GM23338 (cell line): ENCODE results near the gene SUN2. TPM values are rescaled to one million over a fixed set of nuclear protein-coding genes. Genes with fewer than 3 reads are reported as not detected.

Experiments used
- ATAC-seq: fragments of 200-7000 bp; cut with Tn5 transposase; 3 replicates; pipeline ENCODE4 v1.9.1; 2020
- DNase-seq: peaks from one replicate; pipeline ENCODE4 v3.0.0-alpha.2; 2015; ENCODE audit warnings: low spot score
- H2AFZ ChIP-seq: fragments of 200-600 bp; sonication (generic); 2 replicates; pipeline ENCODE4 v1.8.0; 2016; ENCODE audit warnings: antibody characterized with exemption, mild to moderate bottlenecking, moderate library complexity
- H3F3A ChIP-seq: fragments of 200-600 bp; sonication (generic); replicated peaks from 2 replicates; pipeline ENCODE4 v1.8.0; 2017; ENCODE audit warnings: antibody characterized with exemption, mixed run types, low read depth
- H3K27ac ChIP-seq: fragments of 200-600 bp; sonication (generic); 2 replicates; pipeline ENCODE4 v1.6.1; 2016; ENCODE audit warnings: low read depth
- H3K27me3 ChIP-seq: fragments of 200-600 bp; sonication (generic); 2 replicates; pipeline ENCODE4 v1.8.0; 2016; ENCODE audit warnings: mild to moderate bottlenecking, mixed run types, moderate library complexity; ENCODE audit not compliant: insufficient read depth
- H3K36me3 ChIP-seq: fragments of 200-600 bp; sonication (generic); 2 replicates; pipeline ENCODE4 v1.8.0; 2016; ENCODE audit warnings: mild to moderate bottlenecking; ENCODE audit not compliant: insufficient read depth
- H3K4me1 ChIP-seq: fragments of 200-600 bp; sonication (generic); 2 replicates; pipeline ENCODE4 v1.8.0; 2016; ENCODE audit warnings: mild to moderate bottlenecking, moderate library complexity; ENCODE audit not compliant: insufficient read depth
- H3K4me2 ChIP-seq: fragments of 200-600 bp; sonication (generic); 2 replicates; pipeline ENCODE4 v1.7.1; 2017; ENCODE audit warnings: mixed run types
- H3K4me3 ChIP-seq: fragments of 200-600 bp; sonication (generic); 2 replicates; pipeline ENCODE4 v1.6.1; 2016; ENCODE audit warnings: mixed run types
- H3K79me2 ChIP-seq: fragments of 200-600 bp; sonication (generic); replicated peaks from 2 replicates; pipeline ENCODE4 v1.8.0; 2017; ENCODE audit warnings: mild to moderate bottlenecking; ENCODE audit not compliant: insufficient read depth
- H3K9me2 ChIP-seq: fragments of 200-600 bp; sonication (generic); 2 replicates; pipeline ENCODE4 v1.8.0; 2017; ENCODE audit not compliant: insufficient read depth
- H4K20me1 ChIP-seq: fragments of 200-600 bp; sonication (generic); replicated peaks from 2 replicates; pipeline ENCODE4 v1.8.0; 2017; ENCODE audit warnings: mild to moderate bottlenecking; ENCODE audit not compliant: insufficient read depth
- H3K27ac Mint-ChIP-seq: 2 replicates; pipeline ENCODE4 v1.8.0; 2020; ENCODE audit warnings: inconsistent platforms, mild to moderate bottlenecking, moderate library complexity, mixed read lengths
- H3K27me3 Mint-ChIP-seq: 3 replicates; pipeline ENCODE4 v1.8.0; 2022; ENCODE audit warnings: low read depth, mild to moderate bottlenecking, moderate library complexity, mixed read lengths, inconsistent platforms; ENCODE audit not compliant: insufficient read depth, poor library complexity
- H3K36me3 Mint-ChIP-seq: 3 replicates; pipeline ENCODE4 v1.8.0; 2021; ENCODE audit warnings: low read depth, mild to moderate bottlenecking, inconsistent platforms, moderate library complexity, mixed read lengths
- H3K4me1 Mint-ChIP-seq: 3 replicates; pipeline ENCODE4 v1.8.0; 2020; ENCODE audit warnings: mild to moderate bottlenecking, inconsistent platforms, mixed read lengths
- H3K4me3 Mint-ChIP-seq: 3 replicates; pipeline ENCODE4 v1.8.0; 2021; ENCODE audit warnings: moderate library complexity, mild to moderate bottlenecking, inconsistent platforms, mixed read lengths
- H3K9me3 Mint-ChIP-seq: 3 replicates; pipeline ENCODE4 v1.8.0; 2020; ENCODE audit warnings: moderate library complexity, mild to moderate bottlenecking, inconsistent platforms, mixed read lengths
- CREB1 ChIP-seq: fragments of 250-450 bp; sonication (Bioruptor Pico); IDR thresholded peaks from 2 replicates; pipeline ENCODE4 v1.5.0; 2020; ENCODE audit warnings: low read depth, mild to moderate bottlenecking, moderate library complexity
- CTCF ChIP-seq, 2 experiments: fragments of 200-600 bp in 1 of 2; sonication (generic) in 1 of 2; conservative IDR thresholded peaks; 2 replicates each; pipeline versions ENCODE4 v1.5.1 to v1.6.1; 2016 to 2017; ENCODE audit warnings: antibody characterized with exemption in 2 of 2, low read depth in 2 of 2, mild to moderate bottlenecking in 2 of 2, moderate library complexity in 1 of 2
- ETS1 ChIP-seq: IDR thresholded peaks from 2 replicates; pipeline ENCODE4 v1.6.1; 2016; ENCODE audit warnings: antibody characterized with exemption
- EZH2 ChIP-seq: fragments of 200-600 bp; sonication (generic); IDR thresholded peaks from one replicate; pipeline ENCODE4 v1.8.0; 2017; ENCODE audit warnings: antibody characterized with exemption, mild to moderate bottlenecking, low read depth; ENCODE audit not compliant: unreplicated experiment
- EZH2phosphoT487 ChIP-seq: fragments of 200-600 bp; sonication (generic); IDR thresholded peaks from one replicate; pipeline ENCODE4 v1.8.1; 2018; ENCODE audit warnings: antibody characterized with exemption; ENCODE audit not compliant: unreplicated experiment
- JUNB ChIP-seq: IDR thresholded peaks from one replicate; pipeline ENCODE4 v1.6.1; 2016; ENCODE audit warnings: antibody characterized with exemption; ENCODE audit not compliant: unreplicated experiment
- NANOG ChIP-seq: IDR thresholded peaks from 2 replicates; pipeline ENCODE4 v1.6.1; 2016; ENCODE audit warnings: antibody characterized with exemption, borderline replicate concordance
- POLR2AphosphoS5 ChIP-seq: IDR thresholded peaks from 2 replicates; pipeline ENCODE4 v1.6.1; 2016; ENCODE audit warnings: antibody characterized with exemption, low read depth
- REST ChIP-seq: IDR thresholded peaks from one replicate; pipeline ENCODE4 v1.6.1; 2018; ENCODE audit warnings: antibody characterized with exemption; ENCODE audit not compliant: unreplicated experiment
- STAT1 ChIP-seq: IDR thresholded peaks from one replicate; pipeline ENCODE4 v1.6.1; 2016; ENCODE audit warnings: antibody characterized with exemption; ENCODE audit not compliant: unreplicated experiment
- ZNF114 ChIP-seq: fragments of 250-450 bp; sonication (Bioruptor Pico); IDR thresholded peaks from 2 replicates; pipeline ENCODE4 v1.5.0; 2020; ENCODE audit warnings: mild to moderate bottlenecking, moderate library complexity
- ZNF331 ChIP-seq: fragments of 250-450 bp; sonication (Bioruptor Pico); IDR thresholded peaks from 2 replicates; pipeline ENCODE4 v1.5.0; 2020; ENCODE audit warnings: low read depth, mild to moderate bottlenecking, moderate library complexity
- ZNF462 ChIP-seq: fragments of 250-450 bp; sonication (Bioruptor Pico); IDR thresholded peaks from 2 replicates; pipeline ENCODE4 v1.5.0; 2020; ENCODE audit warnings: mild to moderate bottlenecking, moderate library complexity
- polyA plus RNA-seq: library from polyadenylated mRNA; unstranded; fragments of >200 nt; fragmentation: Nextera tagmentation; extraction: Ambion mirVana; gene quantifications from 2 replicates; pipeline ENCODE4 v1.2.1, GENCODE V29; 2016
- total RNA-seq: library from RNA; depleted of rRNA; stranded (reverse); fragments of >200 nt; shearing (Covaris generic); gene quantifications from 2 replicates; pipeline ENCODE4 v1.2.3, GENCODE V29; 2014

SUN2 gene
- total and polyA plus RNA-seq, 2 experiments from 2014 or later = 7.2 to 17.6 TPM

GRCh38 chr22:38786631-38787030, 30.8 kb upstream of the SUN2 start:
- Histone ChIP-seq H3K4me1 (no peaks in the 10 kb centered on the region), H2AFZ (no peak overlapping the region), H3K27ac (no peak overlapping the region), H3K79me2 (no peaks in the 10 kb centered on the region), H3K4me3 (no peak overlapping the region), H3K27me3 (no peaks in the 10 kb centered on the region), H3K36me3 (no peaks in the 10 kb centered on the region), H4K20me1 (no peaks in the 10 kb centered on the region; the same call in 1 of the 2 replicates), H3F3A (no peaks in the 10 kb centered on the region; the same call in 1 of the 2 replicates), H3K4me2 (no peak overlapping the region), H3K9me2 (no peaks in the 10 kb centered on the region)
- DNase-seq (no peak), ATAC-seq (no peak)
- no peak overlapping the region for H3K4me3 Mint-ChIP-seq
- peaks cover 3% of the 10 kb centered on the region for H3K27me3 Mint-ChIP-seq
- no peak overlapping the region for H3K27ac Mint-ChIP-seq
- H3K9me3 Mint-ChIP-seq = no peaks in the 10 kb centered on the region
- no peak for TF ChIP-seq STAT1
- TF ChIP-seq REST = no peak
- no peak for TF ChIP-seq ZNF331 (CRISPR knock-in tag)
- TF ChIP-seq EZH2phosphoT487 = no peak
- TF ChIP-seq CTCF (conservative IDR thresholded peaks at IDR 0.05; ENCODE audit: low read depth in 2 of 2) = no peak
- TF ChIP-seq JUNB = no peak
- no peak for TF ChIP-seq ZNF462 (CRISPR knock-in tag)
- no peak for TF ChIP-seq CREB1 (CRISPR knock-in tag)
- TF ChIP-seq ZNF114 = no peak
- TF ChIP-seq EZH2 = no peak
- no peak for TF ChIP-seq NANOG
- TF ChIP-seq POLR2AphosphoS5 = no peak
- no peak for TF ChIP-seq ETS1
- H3K4me1 Mint-ChIP-seq = peaks cover 8% of the 10 kb centered on the region
- no peaks in the 10 kb centered on the region; the same call in 2 of the 3 replicates for H3K36me3 Mint-ChIP-seq
